Hematopoietic multipotent progenitor cell treated with erythropoietin and hydrocortisone succinate and interleukin-3 and kit ligand, for 17 days (in vitro differentiated cells): ENCODE measurements around the gene GGT6.
A peak's percentile ranks its signal among the peaks of the same experiment; 100 is the strongest.
"Not testable (repeated sequence)": the region's sequence is repeated elsewhere in the genome, so short reads cannot be mapped to it uniquely, and the experiment has no call there.

Experiments used
- DNase-seq: peaks from one replicate; pipeline ENCODE4 v3.0.0-alpha.2; 2015; ENCODE audit warnings: low spot score

GGT6 gene, protein sequence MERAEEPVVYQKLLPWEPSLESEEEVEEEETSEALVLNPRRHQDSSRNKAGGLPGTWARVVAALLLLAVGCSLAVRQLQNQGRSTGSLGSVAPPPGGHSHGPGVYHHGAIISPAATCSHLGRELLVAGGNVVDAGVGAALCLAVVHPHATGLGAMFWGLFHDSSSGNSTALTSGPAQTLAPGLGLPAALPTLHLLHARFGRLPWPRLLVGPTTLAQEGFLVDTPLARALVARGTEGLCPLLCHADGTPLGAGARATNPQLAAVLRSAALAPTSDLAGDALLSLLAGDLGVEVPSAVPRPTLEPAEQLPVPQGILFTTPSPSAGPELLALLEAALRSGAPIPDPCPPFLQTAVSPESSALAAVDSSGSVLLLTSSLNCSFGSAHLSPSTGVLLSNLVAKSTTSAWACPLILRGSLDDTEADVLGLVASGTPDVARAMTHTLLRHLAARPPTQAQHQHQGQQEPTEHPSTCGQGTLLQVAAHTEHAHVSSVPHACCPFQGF

DNA sequence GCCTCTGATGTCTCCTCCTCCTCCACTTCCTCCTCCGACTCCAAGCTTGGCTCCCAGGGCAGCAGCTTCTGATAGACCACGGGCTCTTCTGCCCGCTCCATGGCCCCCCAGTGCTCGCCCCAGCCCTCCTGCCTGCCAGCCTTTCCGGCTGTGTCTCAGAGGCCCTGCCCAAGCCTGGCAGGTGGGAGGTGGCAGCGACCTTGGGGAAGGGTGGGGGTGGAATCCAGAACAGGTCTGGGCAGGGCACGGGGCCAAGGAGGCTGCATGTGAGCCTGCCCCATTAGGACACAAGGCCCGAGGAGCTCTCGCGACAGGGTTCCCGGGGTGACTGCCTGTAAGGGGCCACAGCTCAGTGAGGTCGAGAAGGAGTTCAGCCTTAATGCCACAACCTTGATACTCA, at the start of gene GGT6:
TSS of gene GGT6 (minus strand) at position 157 of the 400 bp plus-strand sequence. CDS start at position 101, 56 bp downstream.
- DNase-seq, result no peak

DNA sequence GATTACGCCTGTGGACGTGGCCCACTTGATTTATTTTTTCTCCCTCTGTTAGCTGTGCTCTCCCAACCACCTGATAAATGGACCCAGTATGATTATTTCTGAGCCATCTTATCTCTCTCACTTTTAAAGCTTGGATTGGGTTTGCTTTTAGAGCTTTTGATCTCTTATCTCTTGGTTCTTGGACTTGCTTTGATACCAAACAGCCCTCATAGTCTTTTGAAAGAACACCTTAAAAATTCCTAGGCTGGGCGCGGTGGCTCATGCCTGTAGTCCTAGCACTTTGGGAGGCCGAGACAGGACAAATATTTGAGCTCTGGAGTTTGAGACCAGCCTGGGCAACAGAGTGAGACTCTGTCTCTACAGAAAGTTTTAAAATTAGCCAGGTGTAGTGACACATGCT, 49.8 kb upstream of the GGT6 start:
- no peak for DNase-seq

DNA sequence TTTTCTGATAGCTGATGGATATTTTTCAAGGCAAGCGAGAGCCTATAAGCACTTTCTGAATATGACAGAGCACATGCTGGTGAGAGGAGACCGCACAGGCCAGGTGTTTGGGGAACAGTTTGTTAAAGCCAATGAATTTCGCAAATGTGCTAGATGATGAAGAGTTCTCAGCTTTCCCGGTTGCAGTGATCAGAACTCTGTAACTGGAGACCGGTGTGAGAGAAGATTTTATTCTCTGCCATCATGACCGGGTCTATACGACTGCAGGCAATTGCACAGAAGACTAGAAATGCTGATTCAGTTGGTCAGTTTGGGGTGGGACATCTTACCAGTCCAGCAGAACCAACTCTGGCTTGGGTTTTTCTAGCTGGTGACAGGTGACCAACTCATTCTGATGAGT, 49.4 kb upstream of the GGT6 start:
- DNase-seq, result no peak

GRCh38 chr17:4607773-4608187, 47.4 kb upstream of the GGT6 start:
- no peak for DNase-seq

- no peak for DNase-seq
Measured at GRCh38 chr17:4607261-4607741, 46.9 kb upstream of the GGT6 start.

GRCh38 chr17:4605826-4606225, 45.4 kb upstream of the GGT6 start:
- no peak for DNase-seq

- DNase-seq, result not testable (repeated sequence)
Measured at GRCh38 chr17:4604736-4605135, 44.4 kb upstream of the GGT6 start.

DNA sequence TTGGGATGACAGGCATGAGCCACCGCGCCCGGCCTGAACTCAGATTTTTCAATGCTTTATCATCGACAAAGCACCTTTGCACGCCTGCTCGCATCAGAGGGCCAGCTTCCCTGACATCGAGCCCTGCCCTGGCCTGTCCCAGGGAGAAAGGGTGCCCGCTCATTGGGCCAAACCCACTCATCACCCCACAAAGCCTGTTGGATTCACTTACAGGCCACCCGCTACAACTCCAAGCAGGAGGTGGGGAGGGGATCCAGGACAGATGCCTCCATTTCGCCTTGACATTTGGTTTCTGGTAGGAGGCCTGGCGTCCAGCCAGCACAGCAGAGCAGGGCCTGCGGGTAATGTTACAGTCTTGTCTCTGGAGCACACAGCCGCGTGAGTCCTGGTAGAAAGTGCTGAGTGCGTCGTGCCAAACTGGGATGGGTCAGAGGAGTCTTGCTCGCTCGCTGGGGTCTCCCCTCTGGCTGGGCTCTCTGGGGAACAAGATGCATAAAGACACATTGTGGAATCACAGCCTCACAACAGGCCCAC, 43.8 kb upstream of the GGT6 start:
- no peak for DNase-seq

DNA sequence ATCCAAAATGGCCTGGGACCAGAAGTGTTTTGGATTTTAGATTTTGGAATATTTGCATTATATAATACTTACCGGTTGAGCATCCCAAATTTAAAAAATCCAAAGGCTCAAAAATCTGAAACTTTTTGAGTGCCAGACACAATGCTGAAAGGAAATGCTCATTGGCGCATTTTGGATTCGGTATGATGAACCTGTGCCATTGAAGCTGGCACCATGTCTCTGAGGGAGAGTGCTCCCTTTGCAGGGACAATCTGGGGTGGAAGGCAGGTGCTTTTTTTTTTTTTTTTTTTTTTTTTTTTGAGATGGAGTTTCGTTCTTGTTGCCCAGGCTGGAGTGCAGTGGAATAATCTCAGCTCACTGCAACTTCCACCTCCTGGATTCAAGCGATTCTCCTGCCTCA, 41.7 kb upstream of the GGT6 start:
- no peak for DNase-seq

DNA sequence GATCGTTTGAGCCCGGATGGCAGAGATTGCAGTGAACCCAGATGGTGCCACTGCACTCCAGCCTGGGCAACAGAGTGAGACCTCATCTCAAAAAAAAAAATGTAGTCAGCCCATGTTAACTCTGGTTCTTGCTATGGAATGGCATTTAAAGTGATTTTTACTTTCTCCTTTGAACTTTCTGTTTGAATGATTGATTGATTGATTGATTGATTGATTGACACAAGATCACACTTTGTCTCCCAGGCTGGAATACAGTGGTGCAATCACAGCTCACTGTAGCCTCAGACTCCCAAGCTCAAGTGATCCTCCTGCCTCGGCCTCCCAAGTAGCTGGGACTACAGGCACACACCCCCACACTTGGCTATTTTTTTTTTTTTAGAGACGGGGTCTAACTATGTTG, 40.9 kb upstream of the GGT6 start:
- no peak for DNase-seq

GRCh38 chr17:4600563-4600962, 40.2 kb upstream of the GGT6 start:
- DNase-seq, result no peak

DNA sequence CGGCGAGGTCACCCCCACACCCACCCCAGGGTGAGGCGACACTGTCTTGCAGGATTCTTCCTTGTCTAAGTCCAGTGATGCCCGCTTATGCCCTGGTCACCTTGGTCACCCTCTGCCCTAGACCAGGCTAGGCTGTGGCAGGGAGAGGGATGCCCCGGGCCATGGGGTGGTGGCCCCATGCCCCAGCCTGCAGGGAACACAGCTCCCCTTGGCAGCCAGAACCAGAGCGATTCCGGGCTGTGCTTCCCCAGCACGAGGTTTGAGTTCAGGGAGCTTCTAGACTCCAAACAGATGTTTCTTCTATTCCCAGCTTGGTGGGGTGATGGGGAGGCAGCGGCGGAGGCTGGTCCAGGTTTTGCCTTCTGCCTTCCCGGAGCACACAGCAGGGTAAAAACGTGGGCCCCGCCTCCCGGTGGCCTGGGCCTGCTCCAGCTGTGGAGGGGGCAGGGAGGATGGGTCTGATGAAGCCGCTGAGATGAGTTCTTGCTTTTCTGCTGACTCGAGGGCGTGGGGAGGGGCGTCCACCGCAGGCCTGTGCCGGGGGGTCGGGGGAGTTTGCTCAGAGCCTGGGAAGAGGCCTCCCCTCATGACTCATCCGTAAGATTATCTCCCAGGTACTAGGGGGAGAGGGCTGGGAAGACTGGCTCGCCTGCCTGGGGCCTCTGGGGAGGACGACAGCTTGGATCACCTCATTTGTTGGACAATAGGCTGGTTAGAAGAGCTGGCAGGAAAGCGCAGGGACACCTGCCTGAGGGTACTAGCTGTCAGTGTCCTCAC, 39.3 kb upstream of the GGT6 start:
- DNase-seq, result no peak

DNA sequence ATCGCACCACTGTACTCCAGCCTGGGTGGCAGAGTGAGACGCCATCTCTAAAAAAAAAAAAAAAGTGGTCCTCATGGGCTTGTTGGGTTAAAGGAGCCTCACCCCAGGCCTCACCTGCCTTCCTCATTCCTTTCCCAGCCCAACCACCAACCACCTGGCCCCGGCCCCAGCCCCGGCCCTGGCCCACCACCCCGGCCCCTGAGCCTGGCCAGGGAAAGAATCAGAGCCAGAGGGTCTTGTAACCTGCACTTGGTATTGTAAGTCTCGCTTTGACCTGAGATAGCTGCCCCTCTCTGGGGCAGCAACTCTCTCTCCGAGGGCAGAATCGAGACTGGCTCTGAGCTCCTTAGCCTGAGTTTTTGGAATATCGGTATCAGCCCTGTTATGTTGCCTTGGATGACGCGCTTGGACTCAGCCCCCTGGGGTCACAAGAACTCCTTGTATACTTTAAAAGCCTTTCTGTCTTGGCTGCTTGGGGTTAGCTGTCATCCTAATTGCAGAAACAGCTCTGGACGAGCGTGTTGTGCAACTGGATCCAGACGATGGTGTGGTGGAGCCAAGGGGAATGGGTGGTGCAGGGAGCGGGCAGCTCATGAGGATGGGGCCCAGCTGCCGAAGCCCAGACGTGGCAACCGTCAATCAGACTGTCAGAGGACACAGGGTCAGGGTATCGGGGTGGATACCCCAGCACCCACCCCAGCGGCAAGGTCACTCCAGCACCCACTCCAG, 38.6 kb upstream of the GGT6 start:
- no peak for DNase-seq

GRCh38 chr17:4597975-4598374, 37.6 kb upstream of the GGT6 start:
- DNase-seq, result no peak

DNA sequence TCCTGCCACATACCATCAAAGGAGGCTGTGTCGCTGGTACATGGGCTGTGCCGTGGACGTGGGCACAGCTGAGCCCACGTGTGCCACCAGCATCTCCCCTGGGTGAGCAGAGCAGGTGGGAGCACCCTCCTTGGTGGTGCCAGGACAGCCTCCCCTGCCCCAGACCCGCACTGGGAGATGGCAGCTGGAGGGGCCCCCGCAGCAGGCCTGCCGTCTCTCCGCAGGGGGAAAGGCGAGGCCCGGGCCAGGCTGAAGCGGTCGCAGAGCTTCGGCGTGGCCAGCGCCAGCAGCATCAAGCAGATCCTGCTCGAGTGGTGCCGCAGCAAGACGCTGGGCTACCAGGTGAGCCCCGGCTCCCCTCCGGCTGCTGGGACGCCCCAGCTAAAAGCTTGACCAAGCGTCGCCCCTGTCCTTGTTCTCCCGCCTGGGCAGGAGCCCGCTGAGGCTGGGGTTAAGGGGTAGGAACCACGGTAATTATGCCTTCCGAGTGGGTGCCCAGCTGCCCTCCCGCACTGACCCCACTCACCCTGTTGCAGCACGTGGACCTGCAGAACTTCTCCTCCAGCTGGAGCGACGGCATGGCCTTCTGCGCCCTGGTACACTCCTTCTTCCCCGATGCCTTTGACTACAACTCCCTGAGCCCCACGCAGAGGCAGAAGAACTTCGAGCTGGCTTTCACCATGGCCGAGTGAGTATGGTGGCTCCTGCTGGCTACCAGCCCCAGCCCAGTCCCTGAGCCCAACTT, 36.4 kb upstream of the GGT6 start:
- DNase-seq, result no peak

DNA sequence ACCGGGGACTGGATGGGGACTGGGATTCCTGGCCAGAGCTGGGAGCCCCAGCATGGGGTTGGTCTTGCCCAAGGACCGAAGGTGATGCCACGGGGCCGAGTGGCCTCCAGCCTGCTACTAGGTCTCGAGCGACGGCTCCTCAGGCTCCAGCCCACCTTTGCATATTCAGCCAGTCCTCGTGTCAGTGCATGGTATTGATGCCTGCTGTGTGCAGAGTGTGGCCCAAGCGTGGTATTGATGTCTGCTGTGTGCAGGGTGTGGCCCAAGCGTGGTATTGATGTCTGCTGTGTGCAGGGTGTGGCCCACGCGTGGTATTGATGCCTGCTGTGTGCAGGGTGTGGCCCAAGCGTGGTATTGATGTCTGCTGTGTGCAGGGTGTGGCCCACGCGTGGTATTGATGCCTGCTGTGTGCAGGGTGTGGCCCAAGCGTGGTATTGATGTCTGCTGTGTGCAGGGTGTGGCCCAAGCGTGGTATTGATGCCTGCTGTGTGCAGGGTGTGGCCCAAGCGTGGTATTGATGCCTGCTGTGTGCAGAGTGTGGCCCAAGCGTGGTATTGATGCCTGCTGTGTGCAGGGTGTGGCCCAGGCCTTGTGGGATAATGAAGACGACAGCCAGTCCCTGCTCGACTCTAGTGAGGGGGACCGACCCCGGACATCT, 35.4 kb upstream of the GGT6 start:
- DNase-seq, result not testable (repeated sequence)

DNA sequence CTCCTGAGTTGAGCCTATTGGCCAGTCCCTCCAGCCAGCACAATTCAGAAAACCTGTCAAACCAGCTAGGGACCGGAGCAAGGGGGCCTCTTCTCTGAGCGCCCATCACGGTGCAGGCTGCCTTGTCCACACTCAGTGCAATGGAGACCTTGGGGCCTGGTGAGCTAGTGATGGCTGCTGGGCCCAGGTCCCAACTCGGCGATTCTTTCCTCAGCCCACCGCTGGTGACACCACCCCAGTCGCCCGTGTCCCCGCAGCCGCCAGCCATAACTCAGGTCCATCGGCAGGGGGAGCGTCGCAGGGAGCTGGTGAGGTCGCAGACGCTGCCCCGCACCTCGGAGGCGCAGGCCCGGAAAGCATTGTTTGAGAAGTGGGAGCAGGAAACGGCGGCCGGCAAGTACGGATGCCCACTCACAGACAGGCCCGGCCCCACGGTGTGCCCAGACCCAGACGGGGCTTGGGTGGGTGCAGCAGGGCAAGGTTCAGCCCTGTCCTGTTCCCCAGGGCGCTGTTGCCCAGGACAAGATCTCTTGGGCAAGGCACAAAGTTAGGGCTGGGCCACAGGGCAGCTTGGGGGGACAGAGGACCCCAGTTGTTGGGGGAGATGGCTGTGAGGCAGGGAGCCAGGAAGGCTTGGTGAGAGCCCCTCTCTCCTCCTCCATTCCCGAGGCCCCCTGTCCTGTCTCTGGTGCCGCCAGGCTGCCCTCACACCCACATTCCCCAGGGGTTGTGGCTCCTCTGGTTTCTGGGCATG, 34.7 kb upstream of the GGT6 start:
- DNase-seq, result peak; percentile 8

DNA sequence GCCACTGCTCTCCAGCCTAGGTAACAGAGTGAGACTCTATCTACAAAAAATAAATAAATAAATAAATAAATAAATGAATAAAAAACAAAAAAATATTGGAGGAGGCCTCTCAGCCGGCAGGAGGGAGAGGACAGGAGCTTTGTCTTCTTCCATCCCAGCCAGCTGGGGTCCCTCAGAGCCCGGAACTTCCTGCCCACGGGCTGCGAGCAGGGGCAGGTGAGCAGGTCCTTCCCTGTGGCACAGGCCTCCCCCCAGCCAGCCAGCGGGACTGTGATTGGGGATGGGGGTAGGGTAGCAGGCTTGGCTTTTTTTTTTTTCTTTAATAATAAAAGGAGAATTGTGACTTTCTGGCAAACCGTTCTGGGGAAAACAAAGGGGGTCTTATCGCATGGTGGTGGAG, 34.0 kb upstream of the GGT6 start:
- DNase-seq, result no peak

GRCh38 chr17:4593021-4593421, 32.6 kb upstream of the GGT6 start:
- no peak for DNase-seq
